Peyer's patch (tissue), 4 donors: ENCODE results near the gene SPOCK3.

Source experiments
- POLR2A ChIP-seq, 2 donors: fragments of 450-650 bp; IDR thresholded peaks; one replicate each; pipeline ENCODE4 v1.5.1; 2017; ENCODE audit warnings: antibody characterized with exemption in 2 of 2, mild to moderate bottlenecking in 2 of 2, moderate library complexity in 2 of 2
- TF ChIP-seq, protein P1 (sequence below), 6 experiments: fragments of 450-650 bp in 4 of 6; fragments of 200-600 bp in 2 of 6; sonication (generic) in 1 of 6; IDR thresholded peaks; one replicate each; pipeline ENCODE4 v1.5.1; 2017 to 2019; ENCODE audit warnings: antibody characterized with exemption in 6 of 6, mild to moderate bottlenecking in 3 of 6, moderate library complexity in 1 of 6

DNA sequence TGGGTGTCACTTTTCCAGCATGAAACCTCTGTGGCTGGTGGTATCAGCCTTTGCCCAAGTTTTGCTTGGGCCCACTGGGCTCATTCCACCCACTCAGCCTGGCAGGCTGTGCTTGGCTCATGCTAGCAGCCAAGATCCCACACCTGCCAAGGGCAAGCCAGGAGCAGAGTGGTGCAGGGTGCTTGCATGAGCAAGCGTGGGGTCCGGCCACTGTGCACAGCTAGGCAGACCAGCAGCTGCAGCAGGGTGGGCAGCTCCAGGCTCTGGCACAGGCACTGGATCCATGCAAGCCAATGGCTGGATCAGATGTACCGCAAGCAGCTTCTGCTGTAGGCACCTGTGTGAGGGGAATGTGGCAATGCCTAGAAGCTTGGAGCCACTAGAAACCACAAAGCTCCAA, 253.9 kb downstream of the SPOCK3 start:
- TF ChIP-seq, protein P1, sequence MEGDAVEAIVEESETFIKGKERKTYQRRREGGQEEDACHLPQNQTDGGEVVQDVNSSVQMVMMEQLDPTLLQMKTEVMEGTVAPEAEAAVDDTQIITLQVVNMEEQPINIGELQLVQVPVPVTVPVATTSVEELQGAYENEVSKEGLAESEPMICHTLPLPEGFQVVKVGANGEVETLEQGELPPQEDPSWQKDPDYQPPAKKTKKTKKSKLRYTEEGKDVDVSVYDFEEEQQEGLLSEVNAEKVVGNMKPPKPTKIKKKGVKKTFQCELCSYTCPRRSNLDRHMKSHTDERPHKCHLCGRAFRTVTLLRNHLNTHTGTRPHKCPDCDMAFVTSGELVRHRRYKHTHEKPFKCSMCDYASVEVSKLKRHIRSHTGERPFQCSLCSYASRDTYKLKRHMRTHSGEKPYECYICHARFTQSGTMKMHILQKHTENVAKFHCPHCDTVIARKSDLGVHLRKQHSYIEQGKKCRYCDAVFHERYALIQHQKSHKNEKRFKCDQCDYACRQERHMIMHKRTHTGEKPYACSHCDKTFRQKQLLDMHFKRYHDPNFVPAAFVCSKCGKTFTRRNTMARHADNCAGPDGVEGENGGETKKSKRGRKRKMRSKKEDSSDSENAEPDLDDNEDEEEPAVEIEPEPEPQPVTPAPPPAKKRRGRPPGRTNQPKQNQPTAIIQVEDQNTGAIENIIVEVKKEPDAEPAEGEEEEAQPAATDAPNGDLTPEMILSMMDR (IDR thresholded peaks at IDR 0.05), result no peak
- TF ChIP-seq POLR2A (IDR thresholded peaks at IDR 0.05), result no peak
